GM21576 (cell line): ENCODE measurements around the gene ASB1.
"Not testable (repeated sequence)": the region's sequence is repeated elsewhere in the genome, so short reads cannot be mapped to it uniquely, and the experiment has no call there.

Experiments
- ATAC-seq: cut with Tn5 transposase; IDR thresholded peaks from one replicate; pipeline ENCODE4 v1.9.1; 2021; ENCODE audit warnings: mild to moderate bottlenecking, moderate library complexity; ENCODE audit not compliant: unreplicated experiment

ASB1 gene

DNA sequence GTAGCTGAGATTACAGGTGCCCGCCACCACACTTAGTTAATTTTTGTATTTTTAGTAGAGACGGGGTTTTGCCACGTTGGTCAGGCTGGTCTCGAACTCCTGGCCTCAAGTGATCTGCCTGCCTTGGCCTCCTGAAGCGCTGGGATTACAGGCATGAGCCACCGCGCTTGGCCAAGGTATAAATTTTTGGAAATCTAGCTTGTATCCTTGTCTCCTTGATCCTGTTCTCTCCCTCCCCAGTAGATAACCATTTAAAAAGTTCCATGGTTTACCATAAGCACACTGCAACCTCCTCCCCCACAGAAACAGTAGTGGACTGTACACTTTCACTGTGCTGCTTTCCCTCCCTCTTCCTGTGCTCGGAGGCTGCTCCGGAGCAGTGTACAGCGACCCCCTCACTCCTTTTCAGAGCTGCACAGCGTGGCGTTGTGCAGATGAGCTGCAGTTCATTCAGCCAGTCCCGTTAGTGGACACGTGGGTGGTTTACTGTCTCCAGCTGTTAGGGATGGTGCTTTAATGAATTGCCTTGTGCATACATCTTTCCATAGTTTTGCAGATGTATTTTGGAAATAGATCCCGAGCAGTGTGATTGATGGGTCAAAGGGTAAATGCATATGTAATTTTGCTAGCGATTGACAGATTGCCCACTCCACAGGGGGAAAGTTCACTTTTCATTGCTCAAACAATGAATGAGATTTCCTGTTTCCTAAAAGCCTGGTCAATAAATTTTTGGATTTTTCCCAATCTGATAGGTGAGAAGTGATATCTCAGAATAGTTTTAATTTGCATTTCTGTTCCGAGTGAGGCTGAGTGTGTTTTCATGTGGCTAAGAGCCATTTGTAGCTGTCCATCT is 14.8 kb downstream of the ASB1 start:
- ATAC-seq: no peak

DNA sequence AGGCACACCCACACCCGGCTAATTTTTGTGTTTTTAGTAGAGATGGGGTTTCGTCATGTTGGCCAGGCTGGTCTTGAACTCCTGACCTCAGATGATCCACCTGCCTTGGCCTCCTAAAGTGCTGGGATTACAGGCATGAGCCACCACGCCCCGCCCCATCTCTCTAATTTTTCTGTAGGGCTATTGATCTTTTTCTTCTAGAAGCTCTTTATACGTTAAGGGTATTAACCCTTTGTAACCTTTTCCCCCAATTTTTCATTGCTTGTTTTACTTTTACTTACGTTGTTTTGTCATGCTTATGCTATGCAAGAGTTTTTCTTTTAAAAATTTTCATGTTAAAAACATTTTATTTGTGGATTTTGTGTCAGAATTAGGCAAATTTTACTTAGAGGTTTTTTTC is 15.5 kb downstream of the ASB1 start:
- ATAC-seq: not testable (repeated sequence)

DNA sequence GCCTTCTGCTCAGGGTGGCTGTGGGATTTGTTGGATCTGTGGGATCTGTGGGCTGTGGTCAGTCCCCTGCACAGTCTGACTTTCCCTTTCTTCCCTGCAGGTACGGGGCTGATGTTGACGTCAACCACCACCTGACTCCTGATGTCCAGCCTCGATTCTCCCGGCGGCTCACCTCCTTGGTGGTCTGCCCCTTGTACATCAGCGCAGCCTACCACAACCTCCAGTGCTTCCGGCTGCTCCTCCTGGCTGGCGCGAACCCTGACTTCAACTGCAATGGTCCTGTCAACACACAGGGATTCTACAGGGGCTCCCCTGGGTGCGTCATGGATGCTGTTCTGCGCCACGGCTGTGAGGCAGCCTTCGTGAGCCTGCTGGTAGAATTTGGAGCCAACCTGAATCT is 17.5 kb downstream of the ASB1 start:
- ATAC-seq: no peak

- ATAC-seq: no peak
Observed at GRCh38 chr2:238445409-238446190, 18.9 kb downstream of the ASB1 start.

DNA sequence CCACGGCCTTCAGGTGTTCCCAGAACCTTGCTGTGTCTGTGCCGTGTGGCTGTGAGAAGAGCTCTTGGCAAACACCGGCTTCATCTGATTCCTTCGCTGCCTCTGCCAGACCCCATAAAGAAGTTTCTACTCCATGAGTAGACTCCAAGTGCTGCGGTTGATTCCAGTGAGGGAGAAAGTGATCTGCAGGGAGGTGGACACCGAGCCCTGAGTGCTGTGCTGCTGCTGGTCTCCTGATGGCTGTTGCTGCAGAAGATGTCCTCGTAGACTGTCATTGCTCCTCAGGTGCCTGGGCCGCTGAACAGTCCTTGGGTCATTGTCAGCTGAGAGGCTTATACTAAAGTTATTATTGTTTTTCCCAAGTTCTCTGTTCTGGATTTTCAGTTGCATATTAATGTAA is 19.6 kb downstream of the ASB1 start:
- no peak for ATAC-seq

DNA sequence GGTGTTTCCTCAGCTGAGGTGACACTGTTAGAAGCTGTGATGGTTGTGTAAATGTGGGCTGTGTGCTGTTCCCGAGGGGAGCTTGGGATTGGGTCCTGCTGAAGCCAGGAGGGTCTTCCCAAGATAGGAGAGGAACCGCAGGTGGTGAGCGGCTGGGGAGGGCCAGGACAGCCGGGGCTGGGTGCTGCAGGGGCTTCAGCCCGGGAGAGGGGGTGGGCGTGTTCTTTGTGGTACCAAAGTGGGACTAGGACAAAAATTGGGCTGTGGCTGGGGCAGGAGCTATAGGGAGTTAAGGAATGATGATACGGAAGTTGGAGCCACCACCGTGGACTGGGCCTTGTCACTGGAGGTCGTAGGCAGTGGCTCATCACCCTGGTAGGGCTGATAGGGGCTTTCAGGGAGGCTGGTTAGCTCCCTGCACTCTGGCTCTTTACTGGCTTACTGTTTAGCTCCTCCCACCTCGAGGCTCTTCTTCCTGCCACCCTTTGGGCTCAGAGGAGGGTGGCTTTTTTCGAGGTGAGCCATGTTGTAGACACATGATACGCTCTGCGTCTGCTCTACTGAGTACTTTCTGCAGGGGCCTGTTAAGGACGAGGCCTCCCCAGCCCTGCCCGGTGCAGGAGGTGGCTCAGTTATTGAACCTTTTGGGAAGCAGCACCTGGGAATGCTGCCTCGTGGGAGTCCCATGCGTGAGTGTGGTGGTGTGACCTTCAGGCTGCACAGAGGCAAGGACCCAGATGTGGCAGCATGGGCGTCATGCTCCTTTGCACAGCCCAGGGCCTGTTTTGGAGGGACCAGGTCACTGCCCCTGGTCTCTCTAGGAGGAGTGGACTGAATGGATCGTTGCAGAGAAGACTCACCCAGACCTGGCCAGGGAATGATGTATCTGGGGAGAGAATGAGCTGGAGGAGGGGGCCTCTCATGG is 21.6 kb downstream of the ASB1 start:
- no peak for ATAC-seq

DNA sequence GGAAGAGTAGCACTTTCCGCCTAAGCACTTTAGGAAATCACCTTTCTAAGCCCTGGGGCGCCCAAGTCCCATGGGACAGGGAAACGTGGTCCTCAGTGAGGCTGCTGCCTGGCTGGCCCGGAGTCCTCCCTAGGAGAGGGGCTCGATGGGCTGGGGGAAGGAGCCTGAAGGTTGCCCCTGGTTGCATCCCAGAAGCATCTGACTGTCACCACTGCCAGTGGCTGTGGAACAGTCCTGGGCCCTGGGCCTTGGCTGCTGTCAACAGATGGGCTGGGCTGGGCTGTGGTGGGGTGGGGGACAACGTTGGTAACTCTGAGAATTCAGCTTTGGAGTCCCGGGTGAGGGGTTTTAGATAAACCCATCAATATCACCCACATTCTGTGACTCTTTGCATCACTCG is 22.5 kb downstream of the ASB1 start:
- no peak for ATAC-seq

DNA sequence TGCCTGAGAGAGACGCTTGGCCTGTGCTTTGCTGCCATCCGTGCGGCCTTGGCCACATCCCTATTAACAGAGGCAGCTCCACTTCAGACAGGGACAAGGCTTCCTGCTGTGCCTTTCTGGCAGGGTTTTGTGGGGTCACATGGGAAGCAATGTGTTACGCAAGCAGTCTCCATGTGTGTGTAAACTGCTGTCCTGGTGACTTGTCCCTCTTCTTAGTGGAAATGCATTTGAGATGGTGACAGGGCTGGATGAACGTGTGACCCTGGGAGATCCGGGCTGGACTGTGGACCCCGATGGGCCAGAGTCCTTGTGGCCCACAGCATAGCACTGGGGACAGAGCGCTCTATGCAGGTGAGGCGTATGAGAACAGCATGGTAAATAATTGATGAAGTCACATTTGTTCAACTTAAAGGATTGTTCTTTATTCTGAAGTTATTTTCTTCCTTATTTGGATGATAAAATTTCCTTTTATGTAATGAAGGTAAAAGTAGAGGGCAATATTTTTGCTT is 23.2 kb downstream of the ASB1 start:
- ATAC-seq: no peak

- ATAC-seq: no peak
Observed at GRCh38 chr2:238450440-238450861, 23.7 kb downstream of the ASB1 start.

DNA sequence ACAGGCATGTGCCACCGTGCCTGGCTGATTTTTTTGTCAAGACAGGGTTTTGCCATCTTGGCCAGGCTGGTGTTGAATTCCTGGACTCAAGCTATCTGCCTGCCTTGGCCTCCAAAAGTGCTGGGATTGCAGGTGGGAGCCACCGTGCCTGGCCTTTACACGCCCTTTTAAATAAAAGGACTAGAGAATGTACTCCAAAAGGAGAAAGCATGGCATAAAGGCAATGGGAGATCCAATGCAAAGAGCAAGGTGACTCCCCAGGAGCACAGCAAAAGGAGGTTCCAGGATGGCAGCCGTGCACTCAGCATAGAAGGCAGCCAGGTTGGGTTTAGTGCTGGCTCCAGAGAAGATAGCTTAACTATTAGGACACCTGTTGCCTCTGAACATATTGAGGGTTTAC is 27.1 kb downstream of the ASB1 start:
- ATAC-seq: no peak

DNA sequence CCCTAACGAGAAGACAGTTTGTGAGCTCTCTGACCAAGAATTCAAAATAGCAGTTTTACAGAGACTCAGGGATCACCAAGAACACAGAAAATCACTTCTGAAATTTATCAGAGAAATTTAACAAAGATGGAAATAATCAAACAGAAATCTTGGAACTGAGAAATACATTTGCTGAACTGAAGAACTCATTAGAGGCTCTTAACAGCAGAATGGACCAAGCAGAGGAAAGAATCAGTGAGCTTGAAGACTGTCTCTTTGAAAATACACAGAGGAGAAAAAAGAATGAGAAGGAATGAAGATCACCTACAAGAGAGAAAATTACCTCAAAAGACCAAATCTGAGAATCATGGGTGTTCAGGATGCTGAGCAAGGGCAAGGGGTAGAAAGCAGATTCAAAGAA is 29.7 kb downstream of the ASB1 start:
- ATAC-seq: no peak

- no peak for ATAC-seq
Observed at GRCh38 chr2:238456970-238457926, 30.5 kb downstream of the ASB1 start.

GRCh38 chr2:238457927-238458324 is 31.2 kb downstream of the ASB1 start:
- ATAC-seq: no peak

DNA sequence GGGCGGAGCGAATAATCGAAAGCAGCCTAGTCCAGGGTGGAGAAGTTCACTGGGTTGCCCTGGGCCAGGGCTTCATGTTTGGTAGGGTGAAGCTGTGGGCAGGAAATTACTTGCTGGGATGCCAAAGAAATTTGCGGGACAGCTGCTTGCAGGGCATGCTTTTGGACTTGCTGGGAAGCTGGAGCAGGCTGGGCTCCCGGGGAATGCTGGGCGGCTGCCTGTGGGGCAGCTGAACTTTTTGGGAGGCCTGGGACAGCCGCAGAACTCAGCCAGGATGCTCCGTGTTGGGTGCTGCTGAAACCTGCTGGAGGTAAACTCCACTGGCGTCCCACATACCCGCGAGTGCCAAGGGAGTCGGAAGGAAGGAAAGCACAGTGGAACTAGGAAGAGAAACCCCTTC is 31.9 kb downstream of the ASB1 start:
- ATAC-seq: no peak

DNA sequence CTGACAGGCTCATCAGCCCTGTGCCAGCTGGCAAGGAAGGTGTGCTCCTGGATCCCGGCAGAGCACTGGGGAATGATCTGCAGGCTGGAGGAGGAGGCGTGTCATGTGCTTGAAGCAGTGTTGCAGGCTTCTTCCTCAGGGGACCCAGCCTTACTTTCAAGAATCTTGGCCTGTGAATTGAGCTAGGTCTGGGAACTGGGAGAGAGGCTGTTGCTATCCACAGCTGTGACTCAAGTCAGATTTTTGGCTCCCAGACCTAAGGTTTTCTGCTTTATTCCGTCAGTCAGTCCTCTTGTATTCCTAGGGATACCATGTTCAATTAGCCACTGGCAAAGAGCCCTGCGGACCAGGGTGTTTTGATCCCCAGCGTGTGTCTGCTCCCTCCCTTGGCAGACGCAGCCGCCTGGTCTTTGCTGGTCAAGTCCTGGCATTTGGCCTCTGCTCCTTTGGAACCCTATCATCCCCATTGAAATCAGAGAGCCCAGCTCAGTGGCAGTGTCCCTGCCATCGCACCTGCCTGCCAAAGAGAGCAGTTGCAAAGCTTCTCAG is 32.4 kb downstream of the ASB1 start:
- ATAC-seq: no peak

DNA sequence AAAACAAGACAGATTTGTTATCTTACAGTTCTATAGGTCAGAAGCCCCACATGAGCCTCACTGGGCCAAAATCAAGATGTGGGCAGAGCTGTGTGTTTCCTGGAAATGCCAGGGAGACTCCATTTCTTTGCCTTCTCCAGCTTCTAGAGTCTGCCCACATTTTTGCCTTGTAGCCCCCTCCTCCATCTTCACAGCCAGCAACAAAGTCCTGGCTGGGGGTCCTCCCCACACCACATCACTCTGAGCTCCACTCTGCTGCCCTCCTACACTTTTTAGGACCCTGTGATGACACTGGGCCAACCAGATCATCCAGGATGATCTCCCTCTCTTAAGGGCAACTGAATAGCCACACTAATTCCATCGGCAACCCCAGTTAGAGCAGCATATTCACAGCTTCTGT is 34.3 kb downstream of the ASB1 start:
- no peak for ATAC-seq

GRCh38 chr2:238461491-238461890 is 34.8 kb downstream of the ASB1 start:
- no peak for ATAC-seq

DNA sequence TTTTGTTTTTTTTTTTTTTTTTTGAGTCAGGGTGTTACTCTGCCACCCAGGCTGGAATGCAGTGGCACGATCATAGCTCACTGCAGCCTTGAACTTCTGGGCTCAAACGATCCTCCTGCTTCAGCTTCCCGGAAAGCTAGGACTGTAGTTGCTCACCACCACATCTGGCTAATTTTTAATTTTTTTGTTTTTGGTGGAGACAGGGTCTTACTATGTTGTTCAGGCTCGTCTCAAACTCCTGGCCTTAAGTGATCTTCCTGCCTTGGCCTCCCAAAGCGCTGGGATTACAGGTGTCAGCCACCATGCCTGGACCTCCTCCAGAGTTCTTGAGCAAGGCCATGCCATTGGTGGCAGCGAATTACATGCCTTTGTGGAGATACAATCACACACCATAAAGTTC is 35.2 kb downstream of the ASB1 start:
- no peak for ATAC-seq

DNA sequence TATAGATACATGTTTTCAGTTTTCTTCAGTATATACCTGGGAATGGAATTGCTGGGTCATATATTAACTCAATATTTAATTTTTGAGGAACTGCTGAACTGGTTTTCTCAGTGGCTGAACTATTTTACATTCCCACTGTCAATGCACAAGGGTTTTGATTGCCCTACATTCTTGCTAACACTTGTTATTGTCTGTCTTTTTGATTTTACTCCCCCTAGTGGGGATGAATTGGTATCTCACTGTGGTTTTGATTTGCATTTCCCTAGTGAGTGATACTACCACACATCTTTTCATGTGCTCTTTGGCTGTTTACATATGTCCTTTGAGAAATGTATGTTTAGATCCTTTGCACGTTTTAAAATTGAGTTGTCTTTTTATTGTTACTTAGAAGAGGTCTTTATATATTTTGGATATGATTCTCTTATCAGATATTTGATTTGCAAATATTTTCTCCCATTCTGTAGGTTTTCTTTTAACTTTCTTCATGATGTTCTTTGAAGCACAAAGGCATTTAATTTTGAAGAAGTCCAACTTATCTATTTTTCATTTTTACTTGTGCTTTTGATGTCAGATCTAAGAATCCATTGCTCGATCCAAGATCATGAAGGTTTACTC is 36.2 kb downstream of the ASB1 start:
- no peak for ATAC-seq
